GM23248 (cell line): Measurements from ENCODE around the gene DNAH8. TPM values are rescaled to one million over a fixed set of nuclear protein-coding genes. Genes with fewer than 3 reads are reported as not detected.

Experiments
- DNase-seq: peaks from one replicate; pipeline ENCODE4 v3.0.0-alpha.2; 2015
- H2AFZ ChIP-seq: fragments of 200-600 bp; sonication (generic); 2 replicates; pipeline ENCODE4 v1.6.1; 2016; ENCODE audit warnings: antibody characterized with exemption
- H3F3A ChIP-seq: fragments of 200-600 bp; sonication (generic); 2 replicates; pipeline ENCODE4 v1.6.1; 2016; ENCODE audit warnings: mild to moderate bottlenecking, antibody characterized with exemption, mixed run types; ENCODE audit not compliant: insufficient read depth
- H3K27ac ChIP-seq: fragments of 200-600 bp; sonication (generic); 2 replicates; pipeline ENCODE4 v1.5.1; 2016; ENCODE audit warnings: mild to moderate bottlenecking
- H3K27me3 ChIP-seq: fragments of 200-600 bp; sonication (generic); replicated peaks from 2 replicates; pipeline ENCODE4 v1.6.1; 2016; ENCODE audit warnings: mild to moderate bottlenecking; ENCODE audit not compliant: insufficient read depth
- H3K36me3 ChIP-seq: fragments of 200-600 bp; sonication (generic); 2 replicates; pipeline ENCODE4 v1.6.1; 2016; ENCODE audit warnings: low read depth, mild to moderate bottlenecking
- H3K4me1 ChIP-seq: fragments of 200-600 bp; sonication (generic); 2 replicates; pipeline ENCODE4 v1.6.1; 2016; ENCODE audit warnings: mild to moderate bottlenecking; ENCODE audit not compliant: insufficient read depth
- H3K4me2 ChIP-seq: fragments of 200-600 bp; sonication (generic); one replicate; pipeline ENCODE4 v1.6.1; 2016; ENCODE audit warnings: mild to moderate bottlenecking; ENCODE audit not compliant: unreplicated experiment
- H3K4me3 ChIP-seq: fragments of 200-600 bp; sonication (generic); 2 replicates; pipeline ENCODE4 v1.5.1; 2016; ENCODE audit warnings: mild to moderate bottlenecking
- H3K79me2 ChIP-seq: fragments of 200-600 bp; sonication (generic); 2 replicates; pipeline ENCODE4 v1.6.1; 2016; ENCODE audit warnings: mild to moderate bottlenecking; ENCODE audit not compliant: insufficient read depth
- H3K9ac ChIP-seq: fragments of 200-600 bp; sonication (generic); 2 replicates; pipeline ENCODE4 v1.6.1; 2016; ENCODE audit warnings: mild to moderate bottlenecking
- H3K9me2 ChIP-seq: fragments of 200-600 bp; sonication (generic); 2 replicates; pipeline ENCODE4 v1.6.1; 2016; ENCODE audit warnings: mixed run types, mild to moderate bottlenecking, moderate library complexity; ENCODE audit not compliant: insufficient read depth
- H3K9me3 ChIP-seq: fragments of 200-600 bp; sonication (generic); one replicate; pipeline ENCODE4 v1.6.1; 2017; ENCODE audit warnings: low read depth
- H4K20me1 ChIP-seq: fragments of 200-600 bp; sonication (generic); 2 replicates; pipeline ENCODE4 v1.6.0; 2016; ENCODE audit not compliant: insufficient read depth
- EZH2 ChIP-seq: fragments of 200-600 bp; sonication (generic); IDR thresholded peaks from 2 replicates; pipeline ENCODE4 v1.6.1; 2018; ENCODE audit warnings: antibody characterized with exemption, mild to moderate bottlenecking; ENCODE audit not compliant: insufficient read depth, poor library complexity, severe bottlenecking
- EZH2phosphoT487 ChIP-seq: fragments of 200-600 bp; sonication (generic); IDR thresholded peaks from 2 replicates; pipeline ENCODE4 v1.6.1; 2018; ENCODE audit warnings: antibody characterized with exemption, moderate library complexity, mild to moderate bottlenecking, low read depth; ENCODE audit not compliant: insufficient read depth
- WGBS, 2 experiments: methylation state at CpG; one replicate each; pipeline ENCODE4 v1.1.6; 2015 to 2017; ENCODE audit warnings: low lambda C conversion rate in 2 of 2, low coverage in 1 of 2; ENCODE audit errors: missing lambda C conversion rate in 2 of 2; 5-methylcytosine and 5-hydroxymethylcytosine counted together
- in situ Hi-C: fragments of 300-500 bp; cut with MboI; formaldehyde crosslinking; loops from 2 replicates; pipeline ENCODE4 v1.15.0; 2020
- polyA plus RNA-seq: library from polyadenylated mRNA; unstranded; fragments of >200 nt; fragmentation: Nextera tagmentation; extraction: Ambion mirVana; gene quantifications from 2 replicates; pipeline ENCODE4 v1.2.1, GENCODE V29; 2016
- total RNA-seq: library from RNA; depleted of rRNA; stranded (reverse); fragments of >200 nt; shearing (Covaris generic); gene quantifications from 2 replicates; pipeline ENCODE4 v1.2.3, GENCODE V29; 2014

DNAH8 gene
- total and polyA plus RNA-seq, 2 experiments from 2014 or later, result not detected

DNA sequence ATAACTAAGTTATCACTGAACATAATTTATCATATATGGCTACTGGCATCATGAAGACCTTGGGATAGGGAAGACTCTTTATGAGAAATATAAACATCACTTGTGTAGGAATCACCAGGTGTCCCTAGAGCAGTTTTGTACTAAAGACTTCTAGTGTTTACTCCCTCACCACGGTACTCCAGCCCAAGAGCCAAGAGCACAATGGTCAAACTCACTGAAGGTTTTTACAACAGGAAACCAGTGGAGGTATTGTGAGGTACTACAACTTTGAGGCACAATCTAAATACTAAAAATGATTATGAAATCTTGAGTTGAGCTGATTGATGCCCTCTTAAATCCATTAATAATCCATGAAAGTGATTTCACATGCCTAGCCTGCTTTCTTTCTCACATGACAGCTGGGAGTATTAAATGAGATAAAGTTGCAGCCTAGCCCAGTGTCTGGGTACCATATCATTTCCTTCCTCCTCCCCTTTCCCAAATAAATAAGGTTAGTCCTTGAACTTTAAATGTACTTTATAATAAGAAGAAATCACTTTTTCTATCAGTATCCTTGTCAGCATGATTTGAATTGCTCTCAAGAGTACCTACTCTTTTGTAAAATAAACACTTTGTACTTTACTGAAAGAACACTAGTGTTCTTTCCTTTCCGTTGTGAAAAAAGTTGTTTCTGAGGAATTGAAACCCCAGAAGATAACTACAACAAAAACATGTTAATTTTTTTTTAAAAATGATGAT, 38.7 kb upstream of the DNAH8 start:
- no peaks in the 10 kb centered on the region for H3K27me3 ChIP-seq
- no peaks in the 10 kb centered on the region for H3K4me1 ChIP-seq
- H4K20me1 ChIP-seq, result no peaks in the 10 kb centered on the region
- H3K9ac ChIP-seq, result no peak overlapping the region
- H3F3A ChIP-seq, result no peaks in the 10 kb centered on the region
- H3K9me2 ChIP-seq, result no peaks in the 10 kb centered on the region
- no peaks in the 10 kb centered on the region for H3K9me3 ChIP-seq
- H3K79me2 ChIP-seq, result no peaks in the 10 kb centered on the region
- no peak for TF ChIP-seq EZH2
- TF ChIP-seq EZH2phosphoT487, result no peak
- H3K4me3 ChIP-seq, result no peak overlapping the region
- peaks cover 16% of the 10 kb centered on the region; the same call in 1 of the 2 replicates for H3K36me3 ChIP-seq
- H3K4me2 ChIP-seq, result no peak overlapping the region
- DNase-seq, result no peak
- in situ Hi-C loops, result no loop called here
- H3K27ac ChIP-seq, result no peak overlapping the region
- H2AFZ ChIP-seq, result no peak overlapping the region
- 97 to 98% methylated on average over 2 of the region's 2 CpGs for WGBS, 2 experiments

DNA sequence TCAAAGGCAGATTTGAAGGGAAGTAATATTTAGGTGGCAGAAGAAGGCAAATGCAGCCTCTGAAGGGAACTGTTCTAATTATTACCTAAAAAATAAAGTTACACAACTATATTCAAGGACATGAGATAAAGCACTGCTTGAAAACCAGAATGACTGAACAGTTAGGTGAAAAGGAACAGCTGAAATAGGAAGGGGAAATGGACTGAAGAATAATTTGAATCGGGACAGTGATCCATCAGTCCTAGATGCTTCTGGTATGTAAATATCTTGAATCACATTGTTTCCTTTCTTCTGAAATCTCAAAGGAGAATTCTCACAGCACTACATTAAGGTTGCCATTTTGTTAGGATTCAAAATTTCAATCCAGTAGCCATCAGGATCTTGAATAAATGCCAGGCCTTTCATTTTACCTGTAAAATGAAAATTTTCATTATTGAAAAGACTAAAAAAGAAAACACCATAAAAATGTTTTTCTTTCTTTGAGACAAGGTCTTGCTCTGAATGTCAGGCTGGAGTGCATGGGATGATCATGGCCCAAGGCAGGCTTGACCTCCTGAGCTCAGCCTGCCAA, 38.1 kb upstream of the DNAH8 start:
- no peak for DNase-seq
- no peak for TF ChIP-seq EZH2phosphoT487
- TF ChIP-seq EZH2, result no peak
- H3K79me2 ChIP-seq, result no peaks in the 10 kb centered on the region
- no peaks in the 10 kb centered on the region for H3K4me1 ChIP-seq
- H3K9ac ChIP-seq, result no peak overlapping the region
- no peak overlapping the region for H3K4me2 ChIP-seq
- no peak overlapping the region for H2AFZ ChIP-seq
- H3K9me3 ChIP-seq, result no peaks in the 10 kb centered on the region
- H3F3A ChIP-seq, result no peaks in the 10 kb centered on the region
- H4K20me1 ChIP-seq, result no peaks in the 10 kb centered on the region
- H3K9me2 ChIP-seq, result no peaks in the 10 kb centered on the region
- H3K36me3 ChIP-seq, result peaks cover 18% of the 10 kb centered on the region; the same call in 1 of the 2 replicates
- 94 to 100% methylated on average over 1 of the region's 1 CpG for WGBS, 2 experiments
- in situ Hi-C loops, result no loop called here
- H3K27me3 ChIP-seq, result no peaks in the 10 kb centered on the region
- no peak overlapping the region for H3K4me3 ChIP-seq
- no peak overlapping the region for H3K27ac ChIP-seq

- no peaks in the 10 kb centered on the region for H3K4me1 ChIP-seq
- no peak for DNase-seq
- whole genome bisulfite sequencing, 2 experiments, result 78 to 79% methylated on average over 7 of the region's 7 CpGs
- H3K9ac ChIP-seq, result no peak overlapping the region
- no peak overlapping the region for H3K27ac ChIP-seq
- peaks cover 27% of the 10 kb centered on the region; the same call in 1 of the 2 replicates for H3K36me3 ChIP-seq
- H3F3A ChIP-seq, result no peaks in the 10 kb centered on the region
- H3K4me3 ChIP-seq, result no peak overlapping the region
- H3K9me3 ChIP-seq, result no peaks in the 10 kb centered on the region
- H2AFZ ChIP-seq, result no peak overlapping the region
- no peaks in the 10 kb centered on the region for H4K20me1 ChIP-seq
- no peak overlapping the region for H3K4me2 ChIP-seq
- in situ Hi-C loops, result no loop called here
- H3K79me2 ChIP-seq, result no peaks in the 10 kb centered on the region
- H3K27me3 ChIP-seq, result no peaks in the 10 kb centered on the region
- no peak for TF ChIP-seq EZH2phosphoT487
- H3K9me2 ChIP-seq, result no peaks in the 10 kb centered on the region
Measured at GRCh38 chr6:38678178-38678760, 36.8 kb upstream of the DNAH8 start.

DNA sequence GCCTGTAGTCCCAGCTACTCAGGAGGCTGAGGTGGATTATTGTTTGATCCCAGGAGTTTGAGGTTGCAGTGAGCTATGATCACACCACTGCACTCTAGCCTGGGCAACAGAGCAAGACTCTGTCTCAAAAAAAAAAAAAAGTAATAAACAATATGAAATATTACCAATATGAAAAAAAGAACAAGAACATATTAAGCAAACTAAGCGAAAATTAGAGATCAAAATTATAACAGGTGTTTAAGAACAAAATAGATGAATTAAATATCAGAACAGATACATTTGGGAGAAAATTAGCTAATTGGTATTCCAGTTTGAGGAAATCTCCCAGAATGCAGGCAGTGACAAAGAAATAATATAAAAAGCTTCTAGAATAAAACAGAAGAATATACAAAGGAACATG, 35.4 kb upstream of the DNAH8 start:
- no peak overlapping the region for H3K4me2 ChIP-seq
- H2AFZ ChIP-seq, result no peak overlapping the region
- no peaks in the 10 kb centered on the region for H3K9me2 ChIP-seq
- no peaks in the 10 kb centered on the region for H4K20me1 ChIP-seq
- WGBS, 2 experiments, result 93 to 100% methylated on average over 1 of the region's 1 CpG
- DNase-seq, result no peak
- TF ChIP-seq EZH2phosphoT487 (no peak), EZH2 (no peak)
- no peak overlapping the region for H3K27ac ChIP-seq
- no peaks in the 10 kb centered on the region for H3K4me1 ChIP-seq
- H3K79me2 ChIP-seq, result no peaks in the 10 kb centered on the region
- in situ Hi-C loops, result no loop called here
- H3K27me3 ChIP-seq, result no peaks in the 10 kb centered on the region
- H3F3A ChIP-seq, result no peaks in the 10 kb centered on the region
- no peak overlapping the region for H3K9ac ChIP-seq
- H3K4me3 ChIP-seq, result no peak overlapping the region
- no peaks in the 10 kb centered on the region for H3K9me3 ChIP-seq
- peaks cover 34% of the 10 kb centered on the region; the same call in 1 of the 2 replicates for H3K36me3 ChIP-seq
